ENCODE measurements around the gene CNN3.

- TF ChIP-seq MXI1 (IDR thresholded peaks at IDR 0.05; ENCODE audit: borderline replicate concordance, low read depth, low read length) (0 out of 2 replicates have a peak, but pooled peaks have one; percentile 15), CTCF (conservative IDR thresholded peaks at IDR 0.05; ENCODE audit: low read depth, low read length) (no peak), USF2 (IDR thresholded peaks at IDR 0.05; ENCODE audit: low read depth, low read length) (no peak), POLR2A (IDR thresholded peaks at IDR 0.05; ENCODE audit: low read depth, low read length) (no peak), FOS (IDR thresholded peaks at IDR 0.05; ENCODE audit: low read depth, low read length) (no peak), CEBPB (IDR thresholded peaks at IDR 0.05; ENCODE audit: low read depth, low read length) (no peak), NFE2L2 (IDR thresholded peaks at IDR 0.05; ENCODE audit: low read depth, low read length) (no peak), RCOR1 (IDR thresholded peaks at IDR 0.05; ENCODE audit: insufficient replicate concordance, low read length) (no peak)
These were observed 28.2 kb downstream of the CNN3 start for GRCh38 chr1:94898491-94899385.

Data from IMR-90 (cell line).